Right lung (tissue), 5 donors: ENCODE data around the gene KCNK4. TPM values are rescaled to one million over a fixed set of nuclear protein-coding genes. Genes with fewer than 3 reads are reported as not detected.

ENCODE experiments used
- DNase-seq, 2 donors: peaks; one replicate each; pipeline ENCODE4 v3.0.0-alpha.2; 2013
- polyA plus RNA-seq, 5 donors: library from polyadenylated mRNA; unstranded; fragments of 120-200 nt; gene quantifications; one replicate each; pipeline versions ENCODE4 v1.2.1 to v1.2.3, GENCODE V29; 2013; ENCODE audit warnings: inconsistent platforms in 1 of 5, low replicate concordance in 1 of 5; ENCODE audit not compliant: insufficient read length in 5 of 5, insufficient read depth in 1 of 5

KCNK4 gene
- polyA plus RNA-seq, 5 donors = 0.09 to 0.10 TPM; not detected in 3

- no peak for DNase-seq
Measured at GRCh38 chr11:64253043-64253442, 38.1 kb upstream of the KCNK4 start.

- DNase-seq = no peak
Measured at GRCh38 chr11:64253481-64253880, 37.6 kb upstream of the KCNK4 start.

GRCh38 chr11:64254326-64254725 is 36.8 kb upstream of the KCNK4 start:
- no peak for DNase-seq

- DNase-seq = no peak
Measured at GRCh38 chr11:64255135-64256128, 35.7 kb upstream of the KCNK4 start.

- no peak for DNase-seq
Measured at GRCh38 chr11:64256300-64256699, 34.8 kb upstream of the KCNK4 start.

- DNase-seq = no peak
Measured at GRCh38 chr11:64258356-64258755, 32.7 kb upstream of the KCNK4 start.

GRCh38 chr11:64258946-64259532 is 32.1 kb upstream of the KCNK4 start:
- no peak for DNase-seq

- no peak for DNase-seq
Measured at GRCh38 chr11:64259533-64260067, 31.5 kb upstream of the KCNK4 start.

- DNase-seq = no peak
Measured at GRCh38 chr11:64260147-64260708, 30.9 kb upstream of the KCNK4 start.

GRCh38 chr11:64261556-64262080 is 29.5 kb upstream of the KCNK4 start:
- no peak for DNase-seq

- DNase-seq = no peak
Measured at GRCh38 chr11:64262271-64263002, 28.7 kb upstream of the KCNK4 start.

- DNase-seq = no peak
Measured at GRCh38 chr11:64263021-64263946, 27.8 kb upstream of the KCNK4 start.

GRCh38 chr11:64263947-64264317 is 27.2 kb upstream of the KCNK4 start:
- no peak for DNase-seq

GRCh38 chr11:64264371-64264852 is 26.7 kb upstream of the KCNK4 start:
- DNase-seq = no peak

- DNase-seq = no peak
Measured at GRCh38 chr11:64265176-64266160, 25.6 kb upstream of the KCNK4 start.

- DNase-seq = no peak
Measured at GRCh38 chr11:64266339-64266738, 24.8 kb upstream of the KCNK4 start.

- no peak for DNase-seq
Measured at GRCh38 chr11:64267207-64267945, 23.7 kb upstream of the KCNK4 start.
